Neuronal stem cell (in vitro differentiated cells): ENCODE measurements around the gene C10orf71.

ENCODE experiments used
- DNase-seq: peaks from one replicate; pipeline ENCODE4 v3.0.0-alpha.2; 2013; ENCODE audit warnings: low spot score
- H2AFZ ChIP-seq: one replicate; pipeline ENCODE4 v1.6.1; 2013; ENCODE audit warnings: mild to moderate bottlenecking, low read length, inconsistent platforms
- H2AK5ac ChIP-seq: 2 replicates; pipeline ENCODE4 v1.6.1; 2013; ENCODE audit warnings: low read depth, mild to moderate bottlenecking, inconsistent platforms, low read length, moderate library complexity, mixed read lengths
- H2BK120ac ChIP-seq: 2 replicates; pipeline ENCODE4 v1.6.1; 2013; ENCODE audit warnings: low read depth, mild to moderate bottlenecking, inconsistent platforms, low read length, moderate library complexity, mixed read lengths
- H2BK12ac ChIP-seq: one replicate; pipeline ENCODE4 v1.6.1; 2013; ENCODE audit warnings: low read length, inconsistent platforms
- H2BK15ac ChIP-seq: 2 replicates; pipeline ENCODE4 v1.6.1; 2013; ENCODE audit warnings: mild to moderate bottlenecking, low read length, inconsistent platforms, mixed read lengths
- H2BK5ac ChIP-seq: one replicate; pipeline ENCODE4 v1.6.1; 2013; ENCODE audit warnings: inconsistent platforms, mild to moderate bottlenecking, low read length, moderate library complexity
- H3K14ac ChIP-seq: one replicate; pipeline ENCODE4 v1.6.1; 2013; ENCODE audit warnings: low read length, inconsistent platforms
- H3K18ac ChIP-seq: 2 replicates; pipeline ENCODE4 v1.6.1; 2013; ENCODE audit warnings: low read length, inconsistent platforms
- H3K23ac ChIP-seq: 2 replicates; pipeline ENCODE4 v1.6.1; 2013; ENCODE audit warnings: low read depth, mild to moderate bottlenecking, mixed read lengths, low read length, inconsistent platforms; ENCODE audit not compliant: poor library complexity
- H3K27ac ChIP-seq: replicated peaks from 3 replicates; pipeline ENCODE4 v1.5.1; 2013; ENCODE audit warnings: low read length, inconsistent platforms
- H3K27me3 ChIP-seq, 3 experiments: 2 replicates each; pipeline ENCODE4 v1.6.1; 2013; ENCODE audit warnings: low read length in 3 of 3, mild to moderate bottlenecking in 2 of 3, inconsistent platforms in 1 of 3, low read depth in 1 of 3, mixed read lengths in 1 of 3, moderate library complexity in 1 of 3; ENCODE audit not compliant: control insufficient read depth in 3 of 3, insufficient read depth in 3 of 3
- H3K36me3 ChIP-seq, 2 donors: replicated peaks in 1 of 2; 2 replicates each; pipeline ENCODE4 v1.6.1; 2013; ENCODE audit warnings: low read length in 2 of 2; ENCODE audit not compliant: control insufficient read depth in 2 of 2, insufficient read depth in 2 of 2
- H3K4ac ChIP-seq: 2 replicates; pipeline ENCODE4 v1.6.1; 2013; ENCODE audit warnings: inconsistent platforms, mild to moderate bottlenecking, low read length, moderate library complexity
- H3K4me1 ChIP-seq, 2 donors: 1 replicate in 1 of 2; 2 replicates in 1 of 2; pipeline ENCODE4 v1.6.1; 2013; ENCODE audit warnings: low read length in 2 of 2, low read depth in 1 of 2; ENCODE audit not compliant: control insufficient read depth in 2 of 2, insufficient read depth in 1 of 2
- H3K4me2 ChIP-seq: one replicate; pipeline ENCODE4 v1.6.1; 2013; ENCODE audit warnings: mild to moderate bottlenecking, low read length, inconsistent platforms; ENCODE audit not compliant: insufficient read depth, poor library complexity, severe bottlenecking
- H3K4me3 ChIP-seq, 2 donors: 2 replicates each; pipeline ENCODE4 v1.5.1; 2013; ENCODE audit warnings: low read length in 2 of 2, mild to moderate bottlenecking in 2 of 2, inconsistent platforms in 1 of 2, moderate library complexity in 1 of 2
- H3K79me1 ChIP-seq: one replicate; pipeline ENCODE4 v1.6.1; 2013; ENCODE audit warnings: low read depth, mild to moderate bottlenecking, inconsistent platforms, low read length, moderate library complexity
- H3K9ac ChIP-seq: one replicate; pipeline ENCODE4 v1.6.1; 2013; ENCODE audit warnings: mild to moderate bottlenecking, low read depth, low read length, inconsistent platforms; ENCODE audit not compliant: poor library complexity
- H3K9me3 ChIP-seq, 2 donors: replicated peaks in 1 of 2; 2 replicates each; pipeline versions ENCODE3 to v1.6.1; 2013; ENCODE audit warnings: low read length in 2 of 2, mild to moderate bottlenecking in 2 of 2, inconsistent platforms in 1 of 2, low read depth in 1 of 2, mixed read lengths in 1 of 2, moderate library complexity in 1 of 2; ENCODE audit not compliant: control insufficient read depth in 2 of 2, insufficient read depth in 1 of 2
- H4K8ac ChIP-seq: one replicate; pipeline ENCODE4 v1.6.1; 2013; ENCODE audit warnings: low read depth, mild to moderate bottlenecking, inconsistent platforms, low read length, moderate library complexity
- H4K91ac ChIP-seq: one replicate; pipeline ENCODE4 v1.6.1; 2013; ENCODE audit warnings: low read length, low read depth, mild to moderate bottlenecking, inconsistent platforms; ENCODE audit not compliant: poor library complexity
- WGBS, 2 donors: extraction: QIAGEN DNeasy Blood & Tissue Kit; methylation state at CpG; one replicate each; pipeline ENCODE4 v1.1.7; 2013; ENCODE audit warnings: missing lambda C conversion rate in 2 of 2, mixed read lengths in 1 of 2; ENCODE audit not compliant: insufficient read length in 2 of 2, insufficient replicate concordance in 1 of 2; ENCODE audit errors: extremely low coverage in 2 of 2; 5-methylcytosine and 5-hydroxymethylcytosine counted together

Gene C10orf71

GRCh38 chr10:49364051-49364450 is 65.1 kb downstream of the C10orf71 start:
- Histone ChIP-seq H2BK12ac (no peak overlapping the region), H3K23ac (no peak overlapping the region), H3K18ac (no peak overlapping the region), H4K8ac (no peak overlapping the region), H2BK5ac (no peak overlapping the region), H2AK5ac (no peak overlapping the region), H3K79me1 (no peaks in the 10 kb centered on the region), H3K27ac (no peak overlapping the region), H3K9me3 (no peaks in the 10 kb centered on the region), H3K4me2 (no peak overlapping the region), H3K14ac (no peak overlapping the region), H3K36me3 (no peaks in the 10 kb centered on the region), H3K27me3 (no peaks in the 10 kb centered on the region), H2BK15ac (no peak overlapping the region), H4K91ac (no peak overlapping the region), H3K9ac (no peak overlapping the region), H3K4ac (no peak overlapping the region), H3K4me1 (peaks cover 0 to 3% of the 10 kb centered on the region in 2 donors), H2AFZ (no peak overlapping the region), H3K4me3 (no peak overlapping the region), H2BK120ac (no peak overlapping the region)
- no CpG with 5 or more reads among the region's 5 CpGs for WGBS, 2 donors
- DNase-seq = no peak

- H4K8ac ChIP-seq = no peak overlapping the region
- no peak overlapping the region for H3K4me3 ChIP-seq
- no peak overlapping the region for H3K18ac ChIP-seq
- H3K23ac ChIP-seq = no peak overlapping the region
- no peak for DNase-seq
- no peak overlapping the region for H3K14ac ChIP-seq
- H2BK15ac ChIP-seq = no peak overlapping the region
- no peak overlapping the region for H3K27ac ChIP-seq
- H2BK120ac ChIP-seq = no peak overlapping the region
- H2BK5ac ChIP-seq = no peak overlapping the region
- H3K9ac ChIP-seq = no peak overlapping the region
- H3K36me3 ChIP-seq = no peaks in the 10 kb centered on the region
- no peak overlapping the region for H3K4ac ChIP-seq
- H4K91ac ChIP-seq = no peak overlapping the region
- no peak overlapping the region for H3K4me2 ChIP-seq
- H2BK12ac ChIP-seq = no peak overlapping the region
- no peaks in the 10 kb centered on the region for H3K79me1 ChIP-seq
- no peaks in the 10 kb centered on the region for H3K9me3 ChIP-seq
- H3K27me3 ChIP-seq = no peaks in the 10 kb centered on the region
- H2AFZ ChIP-seq = no peak overlapping the region
- peaks cover 0 to 2% of the 10 kb centered on the region in 2 donors for H3K4me1 ChIP-seq
- no CpG with 5 or more reads among the region's 8 CpGs for WGBS, 2 donors
- no peak overlapping the region for H2AK5ac ChIP-seq
Observed at GRCh38 chr10:49364747-49365146, 65.8 kb downstream of the C10orf71 start.

GRCh38 chr10:49365275-49365674 is 66.3 kb downstream of the C10orf71 start:
- Histone ChIP-seq H3K27me3 (no peaks in the 10 kb centered on the region), H3K79me1 (no peaks in the 10 kb centered on the region), H3K9me3 (no peaks in the 10 kb centered on the region), H3K4me3 (no peak overlapping the region), H2AFZ (no peak overlapping the region), H3K27ac (no peak overlapping the region), H2BK120ac (no peak overlapping the region), H3K4ac (no peak overlapping the region), H2BK5ac (no peak overlapping the region), H3K36me3 (no peaks in the 10 kb centered on the region), H3K18ac (no peak overlapping the region), H3K4me2 (no peak overlapping the region), H3K9ac (no peak overlapping the region), H4K91ac (no peak overlapping the region), H2BK15ac (no peak overlapping the region), H2AK5ac (no peak overlapping the region), H3K4me1 (no peaks in the 10 kb centered on the region), H3K14ac (no peak overlapping the region), H4K8ac (no peak overlapping the region), H3K23ac (no peak overlapping the region), H2BK12ac (no peak overlapping the region)
- DNase-seq = no peak
- no CpG with 5 or more reads among the region's 3 CpGs for WGBS, 2 donors

GRCh38 chr10:49365675-49366415 is 66.9 kb downstream of the C10orf71 start:
- Histone ChIP-seq H3K79me1 (no peaks in the 10 kb centered on the region), H3K4me2 (no peak overlapping the region), H3K9me3 (no peaks in the 10 kb centered on the region), H3K14ac (no peak overlapping the region), H3K27me3 (no peaks in the 10 kb centered on the region), H3K23ac (no peak overlapping the region), H2BK120ac (no peak overlapping the region), H3K4me1 (no peaks in the 10 kb centered on the region), H3K4me3 (no peak overlapping the region), H2BK15ac (no peak overlapping the region), H2BK12ac (no peak overlapping the region), H3K4ac (no peak overlapping the region), H3K9ac (no peak overlapping the region), H4K91ac (no peak overlapping the region), H3K36me3 (no peaks in the 10 kb centered on the region), H3K27ac (no peak overlapping the region), H2AFZ (no peak overlapping the region), H2BK5ac (no peak overlapping the region), H2AK5ac (no peak overlapping the region), H4K8ac (no peak overlapping the region), H3K18ac (no peak overlapping the region)
- DNase-seq = no peak
- no CpG with 5 or more reads among the region's 23 CpGs for WGBS, 2 donors
